Measurements from ENCODE around the gene AHNAK.

AHNAK gene

GRCh38 chr11:62548545-62549335, 2.1 kb upstream of the AHNAK start:
- no peak for DNase-seq

GRCh38 chr11:62547691-62548281, 1.2 kb upstream of the AHNAK start:
- no peak for DNase-seq

- no peak for DNase-seq
Observed at GRCh38 chr11:62546929-62547625, 471 bp upstream of the AHNAK start.

GRCh38 chr11:62545437-62546243, 966 bp downstream of the AHNAK start:
- no peak for DNase-seq

GRCh38 chr11:62544581-62545436, 1.8 kb downstream of the AHNAK start:
- DNase-seq = no peak

GRCh38 chr11:62543680-62544444, 2.7 kb downstream of the AHNAK start:
- no peak for DNase-seq

- DNase-seq = peak; percentile 21
Observed at GRCh38 chr11:62542750-62543567, 3.6 kb downstream of the AHNAK start.

GRCh38 chr11:62542111-62542745, 4.4 kb downstream of the AHNAK start:
- DNase-seq = no peak

- no peak for DNase-seq
Observed at GRCh38 chr11:62540804-62541701, 5.6 kb downstream of the AHNAK start.

- no peak for DNase-seq
Observed at GRCh38 chr11:62539238-62539925, 7.2 kb downstream of the AHNAK start.

GRCh38 chr11:62538470-62539237, 8.0 kb downstream of the AHNAK start:
- DNase-seq = no peak

GRCh38 chr11:62536301-62536957, 10.2 kb downstream of the AHNAK start:
- no peak for DNase-seq

- DNase-seq = no peak
Observed at GRCh38 chr11:62535802-62536201, 10.8 kb downstream of the AHNAK start.

GRCh38 chr11:62534779-62535545, 11.6 kb downstream of the AHNAK start:
- no peak for DNase-seq

GRCh38 chr11:62532096-62532495, 14.5 kb downstream of the AHNAK start:
- DNase-seq = no peak

Measured in SHP77 treated with DMSO at 0.1 percent for 48 hours (cell line).